Astrocyte of the hippocampus (primary cell): Measurements from ENCODE around the gene ORC3.
"Not testable (repeated sequence)": the region's sequence is repeated elsewhere in the genome, so short reads cannot be mapped to it uniquely, and the experiment has no call there.

Experiments used
- DNase-seq: peaks from one replicate; pipeline ENCODE4 v3.0.0; 2011; ENCODE audit warnings: low read depth, low spot score

ORC3 gene

GRCh38 chr6:87600576-87600975 lies 10.6 kb downstream of the ORC3 start:
- no peak for DNase-seq

- no peak for DNase-seq
Measured at GRCh38 chr6:87606199-87606598, 16.3 kb downstream of the ORC3 start.

- DNase-seq, result no peak
Measured at GRCh38 chr6:87608802-87609201, 18.9 kb downstream of the ORC3 start.

- DNase-seq, result not testable (repeated sequence)
Measured at GRCh38 chr6:87613018-87613417, 23.1 kb downstream of the ORC3 start.

- no peak for DNase-seq
Measured at GRCh38 chr6:87617405-87617804, 27.5 kb downstream of the ORC3 start.

- no peak for DNase-seq
Measured at GRCh38 chr6:87618531-87618930, 28.6 kb downstream of the ORC3 start.

GRCh38 chr6:87623248-87623647 lies 33.3 kb downstream of the ORC3 start:
- DNase-seq, result peak; percentile 45

- no peak for DNase-seq
Measured at GRCh38 chr6:87628424-87628823, 38.5 kb downstream of the ORC3 start.

GRCh38 chr6:87628881-87629280 lies 38.9 kb downstream of the ORC3 start:
- peak; percentile 51 for DNase-seq

GRCh38 chr6:87630746-87631145 lies 40.8 kb downstream of the ORC3 start:
- no peak for DNase-seq

GRCh38 chr6:87633851-87634250 lies 43.9 kb downstream of the ORC3 start:
- DNase-seq, result no peak

- DNase-seq, result no peak
Measured at GRCh38 chr6:87636315-87636714, 46.4 kb downstream of the ORC3 start.

- no peak for DNase-seq
Measured at GRCh38 chr6:87637106-87637505, 47.2 kb downstream of the ORC3 start.

- DNase-seq, result no peak
Measured at GRCh38 chr6:87639373-87639772, 49.4 kb downstream of the ORC3 start.

- no peak for DNase-seq
Measured at GRCh38 chr6:87641065-87641692, 51.2 kb downstream of the ORC3 start.

- no peak for DNase-seq
Measured at GRCh38 chr6:87645080-87645479, 55.1 kb downstream of the ORC3 start.

GRCh38 chr6:87653074-87653962 lies 63.4 kb downstream of the ORC3 start:
- DNase-seq, result no peak

- no peak for DNase-seq
Measured at GRCh38 chr6:87654122-87654521, 64.2 kb downstream of the ORC3 start.

- DNase-seq, result no peak
Measured at GRCh38 chr6:87654875-87655454, 65.0 kb downstream of the ORC3 start.

- no peak for DNase-seq
Measured at GRCh38 chr6:87655824-87656223, 65.9 kb downstream of the ORC3 start.

- no peak for DNase-seq
Measured at GRCh38 chr6:87656857-87657256, 66.9 kb downstream of the ORC3 start.

- DNase-seq, result no peak
Measured at GRCh38 chr6:87658516-87658915, 68.6 kb downstream of the ORC3 start.
